ENCODE results near the gene HECTD3. TPM values are rescaled to one million over a fixed set of nuclear protein-coding genes. Genes with fewer than 3 reads are reported as not detected.
A peak's percentile ranks its signal among the peaks of the same experiment; 100 is the strongest.

HECTD3 gene
- polyA plus RNA-seq, 3 donors, result 13.9 to 53.9 (median 16.7) TPM

GRCh38 chr1:45018599-45019230 lies 7.6 kb upstream of the HECTD3 start:
- peak; percentile 75 for TF ChIP-seq CTCF (IDR thresholded peaks at IDR 0.05)
- H3K27me3 Mint-ChIP-seq (ENCODE audit: low read depth in 3 of 3), result peaks cover 2 to 4% (median 2%) of the 10 kb centered on the region in 3 donors
- H3K4me3 Mint-ChIP-seq, result no peak overlapping the region
- no peak overlapping the region for H3K4me3 ChIP-seq (replicated peaks in 1 of 3; ENCODE audit: low read depth in 2 of 3, low read length in 3 of 3)
- peaks cover 21% of the 10 kb centered on the region for H3K4me1 Mint-ChIP-seq
- no peak overlapping the region for H3K27ac ChIP-seq (ENCODE audit: low read depth in 1 of 2, low read length in 2 of 2)
- H3K4me1 ChIP-seq (ENCODE audit: control insufficient read depth in 1 of 2, insufficient read depth in 2 of 2, low read length in 2 of 2), result peaks cover 0 to 9% of the 10 kb centered on the region in 2 donors
- no peak overlapping the region for H3K27ac Mint-ChIP-seq
- intact Hi-C loops (cut with micrococcal nuclease), result loop anchor here in 1 of 2 donors (2.0 to 10.0 kb wide), 3 partner anchors 234 to 566 kb away; partner anchors contain the start of genes BEST4 and NASP
- H3K79me2 ChIP-seq (ENCODE audit: insufficient read depth, low read length), result no peaks in the 10 kb centered on the region
- H3K4me2 ChIP-seq (replicated peaks; ENCODE audit: extremely low read depth, low read length, poor library complexity, severe bottlenecking), result no peak overlapping the region
- H3K27me3 ChIP-seq (ENCODE audit: control insufficient read depth in 2 of 2, insufficient read depth in 2 of 2, low read length in 2 of 2), result no peaks in the 10 kb centered on the region
- H2AFZ ChIP-seq (ENCODE audit: insufficient read depth, low read depth, low read length, poor library complexity, severe bottlenecking), result no peak overlapping the region
- H3K36me3 ChIP-seq (replicated peaks in 1 of 2; ENCODE audit: control insufficient read depth in 1 of 2, insufficient read depth in 2 of 2, low read length in 2 of 2), result peaks cover 3 to 13% of the 10 kb centered on the region in 2 donors
- peaks cover 0 to 2% (median 0%) of the 10 kb centered on the region in 7 donors for H3K9me3 Mint-ChIP-seq
- WGBS (ENCODE audit: insufficient coverage), result 79% methylated on average over 13 of the region's 16 CpGs
- H3K9me3 ChIP-seq (replicated peaks in 1 of 2; ENCODE audit: control insufficient read depth in 1 of 2, insufficient read depth in 1 of 2, low read length in 2 of 2), result no peaks in the 10 kb centered on the region
- peaks cover 5% of the 10 kb centered on the region for H4K20me1 ChIP-seq (ENCODE audit: insufficient read depth, low read length)
- H3K36me3 Mint-ChIP-seq, result peaks cover 12 to 14% of the 10 kb centered on the region in 2 donors
- H3K9ac ChIP-seq (ENCODE audit: insufficient read depth, low read length, poor library complexity, severe bottlenecking), result no peak overlapping the region
- peak in 2 of 3 donors; percentile 29 to 31 for DNase-seq

- no peak for DNase-seq
- peaks cover 0 to 2% (median 0%) of the 10 kb centered on the region in 3 donors for H3K27me3 Mint-ChIP-seq (ENCODE audit: low read depth in 3 of 3)
- peaks cover 14 to 28% of the 10 kb centered on the region in 2 donors for H3K4me1 ChIP-seq (ENCODE audit: control insufficient read depth in 1 of 2, insufficient read depth in 2 of 2, low read length in 2 of 2)
- no peak overlapping the region for H3K4me3 Mint-ChIP-seq
- 30% methylated on average over 3 of the region's 6 CpGs for WGBS (ENCODE audit: insufficient coverage)
- peak overlapping the region in 1 of 7 donors; percentile 31 for H3K27ac Mint-ChIP-seq
- TF ChIP-seq CTCF (IDR thresholded peaks at IDR 0.05), result no peak
- peaks cover 5% of the 10 kb centered on the region for H4K20me1 ChIP-seq (ENCODE audit: insufficient read depth, low read length)
- H3K36me3 ChIP-seq (replicated peaks in 1 of 2; ENCODE audit: control insufficient read depth in 1 of 2, insufficient read depth in 2 of 2, low read length in 2 of 2), result peaks cover 3 to 13% of the 10 kb centered on the region in 2 donors
- H3K9ac ChIP-seq (ENCODE audit: insufficient read depth, low read length, poor library complexity, severe bottlenecking), result no peak overlapping the region
- peaks cover 0 to 2% (median 0%) of the 10 kb centered on the region in 7 donors for H3K9me3 Mint-ChIP-seq
- no peak overlapping the region for H2AFZ ChIP-seq (ENCODE audit: insufficient read depth, low read depth, low read length, poor library complexity, severe bottlenecking)
- no peak overlapping the region for H3K27ac ChIP-seq (ENCODE audit: low read depth in 1 of 2, low read length in 2 of 2)
- H3K4me1 Mint-ChIP-seq, result peaks cover 38% of the 10 kb centered on the region
- H3K4me2 ChIP-seq (replicated peaks; ENCODE audit: extremely low read depth, low read length, poor library complexity, severe bottlenecking), result no peak overlapping the region
- H3K79me2 ChIP-seq (ENCODE audit: insufficient read depth, low read length), result peaks cover 14% of the 10 kb centered on the region
- no peak overlapping the region for H3K4me3 ChIP-seq (replicated peaks in 1 of 3; ENCODE audit: low read depth in 2 of 3, low read length in 3 of 3)
- H3K9me3 ChIP-seq (replicated peaks in 1 of 2; ENCODE audit: control insufficient read depth in 1 of 2, insufficient read depth in 1 of 2, low read length in 2 of 2), result no peaks in the 10 kb centered on the region
- H3K36me3 Mint-ChIP-seq, result peaks cover 12 to 14% of the 10 kb centered on the region in 2 donors
- intact Hi-C loops (cut with micrococcal nuclease), result loop anchor here in 1 of 2 donors (10.0 kb wide), 2 partner anchors 232 to 568 kb away; partner anchors contain the start of genes BEST4 and NASP
- no peaks in the 10 kb centered on the region for H3K27me3 ChIP-seq (ENCODE audit: control insufficient read depth in 2 of 2, insufficient read depth in 2 of 2, low read length in 2 of 2)
Observed at GRCh38 chr1:45016767-45017166, 5.6 kb upstream of the HECTD3 start.

All from CD14-positive monocyte (primary cell).